ENCODE data around the gene HSPA4.

DNA sequence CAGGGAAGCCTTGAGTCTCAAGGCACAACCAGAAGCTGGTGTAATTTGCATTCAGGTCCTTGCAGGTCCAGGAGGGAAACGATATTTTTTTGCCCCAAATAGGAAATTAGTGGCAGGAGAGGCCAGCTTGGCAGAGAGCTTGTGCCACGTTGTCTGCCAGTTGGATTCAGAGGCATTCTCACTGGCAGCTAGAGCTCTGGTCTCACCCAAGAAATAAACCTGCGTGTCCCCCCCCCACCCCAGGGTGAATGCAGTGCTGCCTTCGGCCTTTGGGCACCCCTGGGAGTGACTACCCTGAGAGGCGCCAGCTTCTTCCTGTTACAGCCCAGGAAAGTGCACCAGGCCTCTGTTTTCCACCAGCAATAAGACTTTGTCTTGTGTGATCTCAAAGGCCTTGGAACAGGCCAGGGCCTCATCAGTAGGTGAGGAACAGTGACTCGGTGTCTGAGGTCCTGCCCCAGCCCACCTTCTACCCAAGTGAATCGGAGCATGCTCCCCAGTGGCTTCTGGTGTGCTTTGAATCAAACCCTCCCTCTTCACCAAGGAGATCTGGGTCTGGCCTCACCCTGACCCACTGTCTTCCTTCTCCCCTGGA, 68.4 kb downstream of the HSPA4 start:
- TF ChIP-seq, protein P1, sequence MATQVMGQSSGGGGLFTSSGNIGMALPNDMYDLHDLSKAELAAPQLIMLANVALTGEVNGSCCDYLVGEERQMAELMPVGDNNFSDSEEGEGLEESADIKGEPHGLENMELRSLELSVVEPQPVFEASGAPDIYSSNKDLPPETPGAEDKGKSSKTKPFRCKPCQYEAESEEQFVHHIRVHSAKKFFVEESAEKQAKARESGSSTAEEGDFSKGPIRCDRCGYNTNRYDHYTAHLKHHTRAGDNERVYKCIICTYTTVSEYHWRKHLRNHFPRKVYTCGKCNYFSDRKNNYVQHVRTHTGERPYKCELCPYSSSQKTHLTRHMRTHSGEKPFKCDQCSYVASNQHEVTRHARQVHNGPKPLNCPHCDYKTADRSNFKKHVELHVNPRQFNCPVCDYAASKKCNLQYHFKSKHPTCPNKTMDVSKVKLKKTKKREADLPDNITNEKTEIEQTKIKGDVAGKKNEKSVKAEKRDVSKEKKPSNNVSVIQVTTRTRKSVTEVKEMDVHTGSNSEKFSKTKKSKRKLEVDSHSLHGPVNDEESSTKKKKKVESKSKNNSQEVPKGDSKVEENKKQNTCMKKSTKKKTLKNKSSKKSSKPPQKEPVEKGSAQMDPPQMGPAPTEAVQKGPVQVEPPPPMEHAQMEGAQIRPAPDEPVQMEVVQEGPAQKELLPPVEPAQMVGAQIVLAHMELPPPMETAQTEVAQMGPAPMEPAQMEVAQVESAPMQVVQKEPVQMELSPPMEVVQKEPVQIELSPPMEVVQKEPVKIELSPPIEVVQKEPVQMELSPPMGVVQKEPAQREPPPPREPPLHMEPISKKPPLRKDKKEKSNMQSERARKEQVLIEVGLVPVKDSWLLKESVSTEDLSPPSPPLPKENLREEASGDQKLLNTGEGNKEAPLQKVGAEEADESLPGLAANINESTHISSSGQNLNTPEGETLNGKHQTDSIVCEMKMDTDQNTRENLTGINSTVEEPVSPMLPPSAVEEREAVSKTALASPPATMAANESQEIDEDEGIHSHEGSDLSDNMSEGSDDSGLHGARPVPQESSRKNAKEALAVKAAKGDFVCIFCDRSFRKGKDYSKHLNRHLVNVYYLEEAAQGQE (IDR thresholded peaks at IDR 0.05): no peak
- TF ChIP-seq, protein P2, sequence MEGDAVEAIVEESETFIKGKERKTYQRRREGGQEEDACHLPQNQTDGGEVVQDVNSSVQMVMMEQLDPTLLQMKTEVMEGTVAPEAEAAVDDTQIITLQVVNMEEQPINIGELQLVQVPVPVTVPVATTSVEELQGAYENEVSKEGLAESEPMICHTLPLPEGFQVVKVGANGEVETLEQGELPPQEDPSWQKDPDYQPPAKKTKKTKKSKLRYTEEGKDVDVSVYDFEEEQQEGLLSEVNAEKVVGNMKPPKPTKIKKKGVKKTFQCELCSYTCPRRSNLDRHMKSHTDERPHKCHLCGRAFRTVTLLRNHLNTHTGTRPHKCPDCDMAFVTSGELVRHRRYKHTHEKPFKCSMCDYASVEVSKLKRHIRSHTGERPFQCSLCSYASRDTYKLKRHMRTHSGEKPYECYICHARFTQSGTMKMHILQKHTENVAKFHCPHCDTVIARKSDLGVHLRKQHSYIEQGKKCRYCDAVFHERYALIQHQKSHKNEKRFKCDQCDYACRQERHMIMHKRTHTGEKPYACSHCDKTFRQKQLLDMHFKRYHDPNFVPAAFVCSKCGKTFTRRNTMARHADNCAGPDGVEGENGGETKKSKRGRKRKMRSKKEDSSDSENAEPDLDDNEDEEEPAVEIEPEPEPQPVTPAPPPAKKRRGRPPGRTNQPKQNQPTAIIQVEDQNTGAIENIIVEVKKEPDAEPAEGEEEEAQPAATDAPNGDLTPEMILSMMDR (IDR thresholded peaks at IDR 0.05; ENCODE audit: low read depth, low read length, missing input control): no peak
- TF ChIP-seq TAF1 (conservative IDR thresholded peaks at IDR 0.05): no peak
- TF ChIP-seq RAD21 (IDR thresholded peaks at IDR 0.05): no peak
- TF ChIP-seq, protein P3, sequence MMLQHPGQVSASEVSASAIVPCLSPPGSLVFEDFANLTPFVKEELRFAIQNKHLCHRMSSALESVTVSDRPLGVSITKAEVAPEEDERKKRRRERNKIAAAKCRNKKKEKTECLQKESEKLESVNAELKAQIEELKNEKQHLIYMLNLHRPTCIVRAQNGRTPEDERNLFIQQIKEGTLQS (IDR thresholded peaks at IDR 0.05): no peak
- no peak for TF ChIP-seq GABPA (IDR thresholded peaks at IDR 0.05 in 1 of 2, conservative IDR thresholded peaks at IDR 0.05 in 1 of 2)
- no peak for TF ChIP-seq YY1 (IDR thresholded peaks at IDR 0.05)
- TF ChIP-seq, protein P4, sequence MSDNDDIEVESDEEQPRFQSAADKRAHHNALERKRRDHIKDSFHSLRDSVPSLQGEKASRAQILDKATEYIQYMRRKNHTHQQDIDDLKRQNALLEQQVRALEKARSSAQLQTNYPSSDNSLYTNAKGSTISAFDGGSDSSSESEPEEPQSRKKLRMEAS (IDR thresholded peaks at IDR 0.05): no peak
- no peak for TF ChIP-seq HNF4G (IDR thresholded peaks at IDR 0.05)
- TF ChIP-seq JUND (IDR thresholded peaks at IDR 0.05): no peak
- no peak for TF ChIP-seq SP1 (IDR thresholded peaks at IDR 0.05)
- no peak for TF ChIP-seq NR2F2 (IDR thresholded peaks at IDR 0.05)

All from liver (tissue), 3 donors.